HEK293 (cell line): ENCODE measurements around the gene ATP5F1B.

Experiments used
- BCL11B ChIP-seq: fragments of 450-650 bp; formaldehyde crosslinking; IDR thresholded peaks from 2 replicates; pipeline ENCODE4 v1.5.1; 2016; ENCODE audit warnings: low read depth, missing biosample characterization, missing genetic modification characterization
- GLIS2 ChIP-seq: fragments of 450-650 bp; formaldehyde crosslinking; IDR thresholded peaks from 2 replicates; pipeline ENCODE4 v1.5.1; 2016; ENCODE audit warnings: missing biosample characterization, missing genetic modification characterization
- HOXA7 ChIP-seq: sonication (generic); formaldehyde crosslinking; IDR thresholded peaks from 2 replicates; pipeline ENCODE4 v1.8.1; 2022; ENCODE audit warnings: missing genetic modification reagents, borderline replicate concordance
- KLF7 ChIP-seq: fragments of 450-650 bp; formaldehyde crosslinking; IDR thresholded peaks from 2 replicates; pipeline ENCODE4 v1.5.1; 2016; ENCODE audit warnings: missing biosample characterization, missing genetic modification characterization, borderline replicate concordance
- PRDM1 ChIP-seq: fragments of 450-650 bp; formaldehyde crosslinking; IDR thresholded peaks from 2 replicates; pipeline ENCODE4; 2016; ENCODE audit warnings: missing biosample characterization, missing genetic modification characterization
- PRDM6 ChIP-seq: fragments of 450-650 bp; formaldehyde crosslinking; IDR thresholded peaks from 2 replicates; pipeline ENCODE4 v1.5.1; 2017; ENCODE audit warnings: missing biosample characterization, missing genetic modification characterization
- TCF7L2 ChIP-seq: IDR thresholded peaks from 2 replicates; pipeline ENCODE4 v1.6.1; 2011; ENCODE audit warnings: low read depth, mild to moderate bottlenecking, inconsistent platforms, low read length, moderate library complexity, borderline replicate concordance
- YY1 ChIP-seq: fragments of 450-650 bp; formaldehyde crosslinking; IDR thresholded peaks from 2 replicates; pipeline ENCODE4 v1.5.1; 2018; ENCODE audit warnings: missing biosample characterization, missing genetic modification characterization
- ZBTB1 ChIP-seq: fragments of 450-650 bp; formaldehyde crosslinking; IDR thresholded peaks from 2 replicates; pipeline ENCODE4 v1.5.1; 2016; ENCODE audit warnings: missing biosample characterization, missing genetic modification characterization
- ZBTB10 ChIP-seq: fragments of 450-650 bp; formaldehyde crosslinking; IDR thresholded peaks from 2 replicates; pipeline ENCODE4 v1.5.1; 2016; ENCODE audit warnings: missing biosample characterization, missing genetic modification characterization
- ZBTB44 ChIP-seq: fragments of 450-650 bp; IDR thresholded peaks from 2 replicates; pipeline ENCODE4 v1.5.1; 2018; ENCODE audit warnings: missing biosample characterization, mild to moderate bottlenecking, missing genetic modification characterization
- ZBTB6 ChIP-seq: fragments of 450-650 bp; formaldehyde crosslinking; IDR thresholded peaks from 2 replicates; pipeline ENCODE4 v1.5.1; 2017; ENCODE audit warnings: missing biosample characterization, missing genetic modification characterization
- ZFP37 ChIP-seq: fragments of 450-650 bp; formaldehyde crosslinking; IDR thresholded peaks from 2 replicates; pipeline ENCODE4 v1.5.1; 2016; ENCODE audit warnings: missing biosample characterization, missing genetic modification characterization
- ZIC2 ChIP-seq: fragments of 450-650 bp; formaldehyde crosslinking; IDR thresholded peaks from 2 replicates; pipeline ENCODE4 v1.5.1; 2016; ENCODE audit warnings: missing biosample characterization, missing genetic modification characterization
- ZNF2 ChIP-seq: fragments of 450-650 bp; formaldehyde crosslinking; IDR thresholded peaks from 2 replicates; pipeline ENCODE4 v1.5.1; 2016; ENCODE audit warnings: missing biosample characterization, missing genetic modification characterization
- ZNF366 ChIP-seq: fragments of 450-650 bp; formaldehyde crosslinking; conservative IDR thresholded peaks from 2 replicates; pipeline ENCODE4 v1.5.1; 2016; ENCODE audit warnings: missing biosample characterization, missing genetic modification characterization
- ZNF561 ChIP-seq: fragments of 450-650 bp; IDR thresholded peaks from 2 replicates; pipeline ENCODE4 v1.5.1; 2018; ENCODE audit warnings: missing biosample characterization, missing genetic modification characterization, borderline replicate concordance
- ZNF596 ChIP-seq: fragments of 450-650 bp; IDR thresholded peaks from 2 replicates; pipeline ENCODE4 v1.5.0; 2018; ENCODE audit warnings: missing biosample characterization, mild to moderate bottlenecking, missing genetic modification characterization, moderate library complexity
- ZNF623 ChIP-seq: fragments of 450-650 bp; formaldehyde crosslinking; IDR thresholded peaks from 2 replicates; pipeline ENCODE4 v1.5.1; 2016; ENCODE audit warnings: missing biosample characterization, missing genetic modification characterization
- ZNF76 ChIP-seq: fragments of 450-650 bp; formaldehyde crosslinking; IDR thresholded peaks from 2 replicates; pipeline ENCODE4; 2016; ENCODE audit warnings: low read depth, missing biosample characterization, missing genetic modification characterization, borderline replicate concordance
- ZSCAN16 ChIP-seq: fragments of 450-650 bp; formaldehyde crosslinking; IDR thresholded peaks from 2 replicates; pipeline ENCODE4 v1.5.1; 2016; ENCODE audit warnings: missing biosample characterization, missing genetic modification characterization
- ZSCAN30 ChIP-seq: fragments of 450-650 bp; IDR thresholded peaks from 2 replicates; pipeline ENCODE4 v1.5.1; 2018; ENCODE audit warnings: missing biosample characterization, mild to moderate bottlenecking, missing genetic modification characterization, moderate library complexity
- TF ChIP-seq, protein P1 (sequence below): fragments of 450-650 bp; formaldehyde crosslinking; IDR thresholded peaks from 2 replicates; pipeline ENCODE4 v1.5.1; 2016; ENCODE audit warnings: missing biosample characterization, missing genetic modification characterization
- TF ChIP-seq, protein P2 (sequence below): fragments of 450-650 bp; formaldehyde crosslinking; IDR thresholded peaks from 2 replicates; pipeline ENCODE4 v1.5.1; 2016; ENCODE audit warnings: missing biosample characterization, missing genetic modification characterization
- TF ChIP-seq, protein P3 (sequence below): fragments of 450-650 bp; formaldehyde crosslinking; IDR thresholded peaks from 2 replicates; pipeline ENCODE4 v1.5.1; 2016; ENCODE audit warnings: missing biosample characterization, missing genetic modification characterization

ATP5F1B gene

DNA sequence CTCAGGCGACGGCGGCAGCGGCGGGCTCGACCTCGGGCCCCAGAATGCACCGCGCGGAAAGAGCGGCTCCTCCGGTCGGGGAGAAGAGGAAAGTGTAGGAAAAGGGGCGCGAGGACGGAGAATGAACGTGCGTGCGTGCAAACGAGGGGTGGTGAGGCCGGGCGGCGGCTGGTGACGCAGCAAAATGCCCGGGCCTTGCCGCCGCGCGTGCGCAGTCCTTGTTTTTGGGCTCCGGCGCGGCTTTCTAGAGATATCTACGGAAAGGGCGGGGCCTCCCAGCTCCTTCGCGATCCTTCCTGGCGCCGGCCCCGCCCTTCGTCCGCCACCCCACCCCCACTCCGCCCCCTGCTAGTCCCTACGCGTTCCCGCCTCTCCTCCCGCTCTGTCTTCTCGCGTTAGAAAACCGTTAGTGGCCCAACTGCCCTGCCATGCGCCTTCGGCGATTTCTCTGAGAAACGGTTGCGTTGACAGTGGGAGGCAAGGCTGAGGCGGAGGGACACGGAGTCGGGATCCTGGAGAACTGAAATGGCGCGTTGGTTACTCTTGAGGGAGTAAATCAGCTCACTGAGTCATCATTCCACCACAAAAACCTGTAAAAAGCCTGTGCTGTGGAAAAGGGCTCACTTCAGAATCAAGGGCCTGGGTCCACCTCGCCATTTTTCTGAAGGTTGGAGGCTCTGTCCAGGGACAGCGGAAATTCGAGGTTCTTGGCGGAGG is 42.5 kb upstream of the ATP5F1B start, which contains the start of gene PTGES3 (continued):
- TF ChIP-seq, protein P1, sequence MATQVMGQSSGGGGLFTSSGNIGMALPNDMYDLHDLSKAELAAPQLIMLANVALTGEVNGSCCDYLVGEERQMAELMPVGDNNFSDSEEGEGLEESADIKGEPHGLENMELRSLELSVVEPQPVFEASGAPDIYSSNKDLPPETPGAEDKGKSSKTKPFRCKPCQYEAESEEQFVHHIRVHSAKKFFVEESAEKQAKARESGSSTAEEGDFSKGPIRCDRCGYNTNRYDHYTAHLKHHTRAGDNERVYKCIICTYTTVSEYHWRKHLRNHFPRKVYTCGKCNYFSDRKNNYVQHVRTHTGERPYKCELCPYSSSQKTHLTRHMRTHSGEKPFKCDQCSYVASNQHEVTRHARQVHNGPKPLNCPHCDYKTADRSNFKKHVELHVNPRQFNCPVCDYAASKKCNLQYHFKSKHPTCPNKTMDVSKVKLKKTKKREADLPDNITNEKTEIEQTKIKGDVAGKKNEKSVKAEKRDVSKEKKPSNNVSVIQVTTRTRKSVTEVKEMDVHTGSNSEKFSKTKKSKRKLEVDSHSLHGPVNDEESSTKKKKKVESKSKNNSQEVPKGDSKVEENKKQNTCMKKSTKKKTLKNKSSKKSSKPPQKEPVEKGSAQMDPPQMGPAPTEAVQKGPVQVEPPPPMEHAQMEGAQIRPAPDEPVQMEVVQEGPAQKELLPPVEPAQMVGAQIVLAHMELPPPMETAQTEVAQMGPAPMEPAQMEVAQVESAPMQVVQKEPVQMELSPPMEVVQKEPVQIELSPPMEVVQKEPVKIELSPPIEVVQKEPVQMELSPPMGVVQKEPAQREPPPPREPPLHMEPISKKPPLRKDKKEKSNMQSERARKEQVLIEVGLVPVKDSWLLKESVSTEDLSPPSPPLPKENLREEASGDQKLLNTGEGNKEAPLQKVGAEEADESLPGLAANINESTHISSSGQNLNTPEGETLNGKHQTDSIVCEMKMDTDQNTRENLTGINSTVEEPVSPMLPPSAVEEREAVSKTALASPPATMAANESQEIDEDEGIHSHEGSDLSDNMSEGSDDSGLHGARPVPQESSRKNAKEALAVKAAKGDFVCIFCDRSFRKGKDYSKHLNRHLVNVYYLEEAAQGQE: peak; percentile 86
- TF ChIP-seq HOXA7 (CRISPR knock-in tag) (no peak), ZBTB1 (tag by site-specific recombination) (no peak), ZNF2 (peak; percentile 72), PRDM1 (tag by site-specific recombination) (peak; percentile 88), ZBTB44 (0 out of 2 replicates have a peak, but pooled peaks have one; percentile 48), ZFP37 (tag by site-specific recombination) (peak; percentile 50; the same call in 1 of the 2 replicates), ZIC2 (peak; percentile 69), ZNF623 (tag by site-specific recombination) (0 out of 2 replicates have a peak, but pooled peaks have one; percentile 22), ZSCAN16 (peak; percentile 74; the same call in 1 of the 2 replicates), TCF7L2 (no peak), ZNF596 (no peak), BCL11B (tag by site-specific recombination) (0 out of 2 replicates have a peak, but pooled peaks have one; percentile 19), ZBTB6 (tag by site-specific recombination) (peak; percentile 93), YY1 (tag by site-specific recombination) (peak; percentile 76), ZNF76 (tag by site-specific recombination) (peak; percentile 93), ZSCAN30 (tag by site-specific recombination) (peak; percentile 87), ZNF366 (tag by site-specific recombination) (peak; percentile 93), KLF7 (tag by site-specific recombination) (peak; percentile 85), GLIS2 (tag by site-specific recombination) (no peak; the same call in 1 of the 2 replicates), ZNF561 (tag by site-specific recombination) (no peak), ZBTB10 (tag by site-specific recombination) (peak; percentile 63), PRDM6 (tag by site-specific recombination) (no peak)
- TF ChIP-seq, protein P2, sequence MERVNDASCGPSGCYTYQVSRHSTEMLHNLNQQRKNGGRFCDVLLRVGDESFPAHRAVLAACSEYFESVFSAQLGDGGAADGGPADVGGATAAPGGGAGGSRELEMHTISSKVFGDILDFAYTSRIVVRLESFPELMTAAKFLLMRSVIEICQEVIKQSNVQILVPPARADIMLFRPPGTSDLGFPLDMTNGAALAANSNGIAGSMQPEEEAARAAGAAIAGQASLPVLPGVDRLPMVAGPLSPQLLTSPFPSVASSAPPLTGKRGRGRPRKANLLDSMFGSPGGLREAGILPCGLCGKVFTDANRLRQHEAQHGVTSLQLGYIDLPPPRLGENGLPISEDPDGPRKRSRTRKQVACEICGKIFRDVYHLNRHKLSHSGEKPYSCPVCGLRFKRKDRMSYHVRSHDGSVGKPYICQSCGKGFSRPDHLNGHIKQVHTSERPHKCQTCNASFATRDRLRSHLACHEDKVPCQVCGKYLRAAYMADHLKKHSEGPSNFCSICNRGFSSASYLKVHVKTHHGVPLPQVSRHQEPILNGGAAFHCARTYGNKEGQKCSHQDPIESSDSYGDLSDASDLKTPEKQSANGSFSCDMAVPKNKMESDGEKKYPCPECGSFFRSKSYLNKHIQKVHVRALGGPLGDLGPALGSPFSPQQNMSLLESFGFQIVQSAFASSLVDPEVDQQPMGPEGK (tag by site-specific recombination): peak; percentile 62
- TF ChIP-seq, protein P3, sequence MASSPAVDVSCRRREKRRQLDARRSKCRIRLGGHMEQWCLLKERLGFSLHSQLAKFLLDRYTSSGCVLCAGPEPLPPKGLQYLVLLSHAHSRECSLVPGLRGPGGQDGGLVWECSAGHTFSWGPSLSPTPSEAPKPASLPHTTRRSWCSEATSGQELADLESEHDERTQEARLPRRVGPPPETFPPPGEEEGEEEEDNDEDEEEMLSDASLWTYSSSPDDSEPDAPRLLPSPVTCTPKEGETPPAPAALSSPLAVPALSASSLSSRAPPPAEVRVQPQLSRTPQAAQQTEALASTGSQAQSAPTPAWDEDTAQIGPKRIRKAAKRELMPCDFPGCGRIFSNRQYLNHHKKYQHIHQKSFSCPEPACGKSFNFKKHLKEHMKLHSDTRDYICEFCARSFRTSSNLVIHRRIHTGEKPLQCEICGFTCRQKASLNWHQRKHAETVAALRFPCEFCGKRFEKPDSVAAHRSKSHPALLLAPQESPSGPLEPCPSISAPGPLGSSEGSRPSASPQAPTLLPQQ (tag by site-specific recombination): peak; percentile 96
